Right lobe of liver (tissue), 6 donors: ENCODE results near the gene ZNF736. TPM values are rescaled to one million over a fixed set of nuclear protein-coding genes. Genes with fewer than 3 reads are reported as not detected.
A peak's percentile ranks its signal among the peaks of the same experiment; 100 is the strongest.

ENCODE experiments used
- ATAC-seq, 4 donors: fragments of 200-7000 bp; cut with Tn5 transposase; one replicate each; pipeline ENCODE4 v1.9.1; 2020; ENCODE audit warnings: mild to moderate bottlenecking in 4 of 4, moderate library complexity in 4 of 4
- DNase-seq, 3 donors: peaks; one replicate each; pipeline ENCODE4 v3.0.0-alpha.2; 2020
- H3K27ac ChIP-seq, 3 donors: fragments of 200-600 bp; one replicate each; pipeline ENCODE4 v1.8.0; 2022
- H3K27me3 ChIP-seq, 2 donors: fragments of 200-600 bp; one replicate each; pipeline ENCODE4 v1.8.0; 2022
- H3K36me3 ChIP-seq, 4 donors: fragments of 200-600 bp; sonication (generic) in 1 of 4; one replicate each; pipeline versions ENCODE4 v1.5.1 to v1.8.0; 2017 to 2022; ENCODE audit warnings: control low read depth in 1 of 4
- H3K4me1 ChIP-seq, 4 donors: fragments of 200-600 bp; sonication (generic) in 1 of 4; one replicate each; pipeline versions ENCODE4 v1.5.1 to v1.8.0; 2017 to 2022; ENCODE audit warnings: control low read depth in 1 of 4
- H3K4me3 ChIP-seq, 3 donors: fragments of 200-600 bp; one replicate each; pipeline ENCODE4 v1.8.0; 2022
- H3K9me3 ChIP-seq, 4 donors: fragments of 200-600 bp; sonication (generic) in 1 of 4; one replicate each; pipeline versions ENCODE4 v1.5.1 to v1.8.0; 2017 to 2022; ENCODE audit warnings: control low read depth in 1 of 4
- CTCF ChIP-seq, 4 donors: fragments of 200-600 bp in 3 of 4; fragments of 450-650 bp in 1 of 4; IDR thresholded peaks; one replicate each; pipeline versions ENCODE4 v1.5.1 to v1.8.0; 2016 to 2022; ENCODE audit warnings: antibody characterized with exemption in 4 of 4, mild to moderate bottlenecking in 2 of 4
- POLR2A ChIP-seq: fragments of 450-650 bp; IDR thresholded peaks from one replicate; pipeline ENCODE4 v1.6.1; 2017; ENCODE audit warnings: antibody characterized with exemption, mild to moderate bottlenecking
- WGBS: methylation state at CpG from one replicate; pipeline ENCODE4 v1.1.6; 2018; ENCODE audit warnings: low coverage, low lambda C conversion rate; ENCODE audit not compliant: insufficient coverage; ENCODE audit errors: missing lambda C conversion rate; 5-methylcytosine and 5-hydroxymethylcytosine counted together
- intact Hi-C, 2 donors: fragments of 100-400 bp; cut with DNase I; formaldehyde crosslinking; loops; one replicate each; pipeline versions ENCODE4 v1.11.2 to v1.14.1; 2022
- total RNA-seq, 6 experiments: library from RNA; depleted of rRNA in 2 of 6; stranded (reverse); fragments of >200 nt in 2 of 6; fragmentation: NEBNext Ultra II Directional in 3 of 6; extraction: Animal tissue kit (Norgen Biotek cat#: 25700) in 3 of 6; gene quantifications; one replicate each; pipeline versions ENCODE4 v1.1.0 to v1.2.4, GENCODE V29; 2016 to 2023
- donor health status: DM: no; HTN: yes; CAD: no.
- donor health status: DM: no; HTN: no; CAD: no.
- donor health status: DM: no; HTN: no; CAD: no.
- donor health status: DM: no; HTN: yes; CAD: no.
- donor health status: DM: no; HTN: yes; CAD: no.

ZNF736 gene
- total RNA-seq, 6 experiments from 2014 or later: 3.0 to 6.7 (median 4.1) TPM

GRCh38 chr7:64359543-64359942 is 45.8 kb downstream of the ZNF736 start:
- Histone ChIP-seq H3K36me3 (no peaks in the 10 kb centered on the region), H3K4me3 (no peak overlapping the region), H3K27ac (no peak overlapping the region), H3K4me1 (no peaks in the 10 kb centered on the region), H3K27me3 (no peaks in the 10 kb centered on the region), H3K9me3 (peaks cover 0 to 21% (median 3%) of the 10 kb centered on the region in 4 donors)
- intact Hi-C loops: no loop called here
- DNase-seq (no peak), ATAC-seq (no peak)
- WGBS: 71% methylated on average over 2 of the region's 2 CpGs
- no peak for TF ChIP-seq POLR2A
- TF ChIP-seq CTCF (IDR thresholded peaks at IDR 0.05): no peak

GRCh38 chr7:64371116-64371515 is 57.4 kb downstream of the ZNF736 start:
- Histone ChIP-seq H3K9me3 (peaks cover 0 to 3% (median 0%) of the 10 kb centered on the region in 4 donors), H3K4me3 (no peak overlapping the region), H3K4me1 (no peaks in the 10 kb centered on the region), H3K27ac (no peak overlapping the region), H3K27me3 (no peaks in the 10 kb centered on the region), H3K36me3 (no peaks in the 10 kb centered on the region)
- 82% methylated on average over 2 of the region's 2 CpGs for WGBS
- intact Hi-C loops: no loop called here
- no peak for DNase-seq
- TF ChIP-seq POLR2A: no peak
- no peak for TF ChIP-seq CTCF (IDR thresholded peaks at IDR 0.05)
- no peak for ATAC-seq

- WGBS: no CpG with 5 or more reads among the region's 2 CpGs
- Histone ChIP-seq H3K9me3 (no peaks in the 10 kb centered on the region), H3K4me3 (no peak overlapping the region), H3K36me3 (no peaks in the 10 kb centered on the region), H3K27ac (no peak overlapping the region), H3K27me3 (no peaks in the 10 kb centered on the region), H3K4me1 (no peaks in the 10 kb centered on the region)
- DNase-seq (no peak), ATAC-seq (peak; percentile 36 to 68 (median 64))
- intact Hi-C loops: no loop called here
- TF ChIP-seq CTCF (IDR thresholded peaks at IDR 0.05): no peak
- TF ChIP-seq POLR2A: no peak
Observed at GRCh38 chr7:64373017-64373416, 59.3 kb downstream of the ZNF736 start.

GRCh38 chr7:64400401-64400800 is 86.6 kb downstream of the ZNF736 start:
- no peaks in the 10 kb centered on the region for H3K9me3 ChIP-seq
- H3K36me3 ChIP-seq: no peaks in the 10 kb centered on the region
- DNase-seq (no peak), ATAC-seq (no peak)
- H3K27me3 ChIP-seq: no peaks in the 10 kb centered on the region
- TF ChIP-seq POLR2A (no peak), CTCF (IDR thresholded peaks at IDR 0.05) (no peak)
- intact Hi-C loops: no loop called here
- no peaks in the 10 kb centered on the region for H3K4me1 ChIP-seq
- no peak overlapping the region for H3K4me3 ChIP-seq
- no peak overlapping the region for H3K27ac ChIP-seq

Other genes starting within 250 kb of the ZNF736 start
- not detected for gene ZNF735, start 106.8 kb upstream of the ZNF736 start, total RNA-seq
- gene ZNF679, start 85.5 kb upstream of the ZNF736 start, total RNA-seq: not detected
- 10 to 100 TPM in 5 of 6 experiments, 1 to 10 TPM in 1; 5.5 to 16.2 (median 12.9) TPM for gene ZNF680, start 249.1 kb downstream of the ZNF736 start, total RNA-seq